Mammary epithelial cell (primary cell): ENCODE data around the gene GP5.

Experiments
- EZH2 ChIP-seq: IDR thresholded peaks from 2 replicates; pipeline ENCODE4 v1.6.1; 2012; ENCODE audit warnings: low read length, inconsistent platforms, borderline replicate concordance
- TF ChIP-seq, protein P1 (sequence below), 2 donors: IDR thresholded peaks in 1 of 2; conservative IDR thresholded peaks in 1 of 2; 2 replicates each; pipeline ENCODE4 v1.5.1; 2011 to 2012; ENCODE audit warnings: inconsistent platforms in 2 of 2, low read length in 2 of 2, mild to moderate bottlenecking in 2 of 2, control low read depth in 1 of 2, low read depth in 1 of 2; ENCODE audit not compliant: insufficient read depth in 1 of 2; ENCODE audit errors: extremely low read depth in 1 of 2

GRCh38 chr3:194365526-194365925 is 33.5 kb downstream of the GP5 start:
- TF ChIP-seq, protein P1, sequence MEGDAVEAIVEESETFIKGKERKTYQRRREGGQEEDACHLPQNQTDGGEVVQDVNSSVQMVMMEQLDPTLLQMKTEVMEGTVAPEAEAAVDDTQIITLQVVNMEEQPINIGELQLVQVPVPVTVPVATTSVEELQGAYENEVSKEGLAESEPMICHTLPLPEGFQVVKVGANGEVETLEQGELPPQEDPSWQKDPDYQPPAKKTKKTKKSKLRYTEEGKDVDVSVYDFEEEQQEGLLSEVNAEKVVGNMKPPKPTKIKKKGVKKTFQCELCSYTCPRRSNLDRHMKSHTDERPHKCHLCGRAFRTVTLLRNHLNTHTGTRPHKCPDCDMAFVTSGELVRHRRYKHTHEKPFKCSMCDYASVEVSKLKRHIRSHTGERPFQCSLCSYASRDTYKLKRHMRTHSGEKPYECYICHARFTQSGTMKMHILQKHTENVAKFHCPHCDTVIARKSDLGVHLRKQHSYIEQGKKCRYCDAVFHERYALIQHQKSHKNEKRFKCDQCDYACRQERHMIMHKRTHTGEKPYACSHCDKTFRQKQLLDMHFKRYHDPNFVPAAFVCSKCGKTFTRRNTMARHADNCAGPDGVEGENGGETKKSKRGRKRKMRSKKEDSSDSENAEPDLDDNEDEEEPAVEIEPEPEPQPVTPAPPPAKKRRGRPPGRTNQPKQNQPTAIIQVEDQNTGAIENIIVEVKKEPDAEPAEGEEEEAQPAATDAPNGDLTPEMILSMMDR (conservative IDR thresholded peaks at IDR 0.05 in 1 of 2, IDR thresholded peaks at IDR 0.05 in 1 of 2; ENCODE audit: extremely low read depth in 1 of 2, insufficient read depth in 1 of 2, low read depth in 1 of 2, low read length in 2 of 2) = no peak
- no peak for TF ChIP-seq EZH2
